H1 (cell line): Measurements from ENCODE around the gene WSCD2. TPM values are rescaled to one million over a fixed set of nuclear protein-coding genes. Genes with fewer than 3 reads are reported as not detected.

Experiments
- CTCF ChIA-PET: fragments of 300-600 bp; sonication (Branson Sonifier 250); formaldehyde crosslinking; loops from one replicate; lab custom pipeline; 2021; ENCODE audit not compliant: partially characterized antibody; lab: Charles Lee
- POLR2A ChIA-PET: fragments of 300-600 bp; sonication (Branson Sonifier 250); formaldehyde crosslinking; loops from one replicate; lab custom pipeline; 2021; ENCODE audit warnings: inconsistent platforms; ENCODE audit not compliant: partially characterized antibody; lab: Charles Lee
- DNase-seq, 2 experiments: peaks; one replicate each; pipeline versions ENCODE4 v3.0.0 to v3.0.0-alpha.2; 2010 to 2022; ENCODE audit warnings: low spot score in 2 of 2, low read depth in 1 of 2, mixed read lengths in 1 of 2
- FAIRE-seq: peaks from 2 replicates; lab custom pipeline; 2011; peaks lifted over from hg19 to GRCh38; lab: Jason Lieb, UNC
- H2AFZ ChIP-seq: 2 replicates; pipeline ENCODE4 v1.8.1; 2012; ENCODE audit warnings: low read length, inconsistent platforms
- H2AK5ac ChIP-seq: 2 replicates; pipeline ENCODE4 v1.6.1; 2013; ENCODE audit warnings: low read depth, low read length
- H2BK120ac ChIP-seq: replicated peaks from 2 replicates; pipeline ENCODE3; 2013; ENCODE audit warnings: low read depth, low read length, inconsistent platforms
- H2BK12ac ChIP-seq: 2 replicates; pipeline ENCODE4 v1.6.1; 2013; ENCODE audit warnings: low read depth, low read length
- H2BK15ac ChIP-seq: 2 replicates; pipeline ENCODE4 v1.6.1; 2013; ENCODE audit warnings: low read length
- H2BK20ac ChIP-seq: 2 replicates; pipeline ENCODE4 v1.6.1; 2013; ENCODE audit warnings: low read length
- H2BK5ac ChIP-seq: 2 replicates; pipeline ENCODE4 v1.6.1; 2013; ENCODE audit warnings: low read depth, low read length
- H3K14ac ChIP-seq: 2 replicates; pipeline ENCODE4 v1.6.1; 2013; ENCODE audit warnings: inconsistent platforms; ENCODE audit not compliant: insufficient read length
- H3K18ac ChIP-seq: 2 replicates; pipeline ENCODE4 v1.6.1; 2013; ENCODE audit warnings: low read length; ENCODE audit errors: extremely low read depth
- H3K23ac ChIP-seq: 2 replicates; pipeline ENCODE4 v1.6.1; 2013; ENCODE audit warnings: inconsistent platforms; ENCODE audit not compliant: insufficient read length
- H3K23me2 ChIP-seq: 2 replicates; pipeline ENCODE4 v1.6.1; 2013; ENCODE audit warnings: low read depth, low read length
- H3K27ac ChIP-seq: 2 replicates; pipeline ENCODE4 v1.6.1; 2011; ENCODE audit warnings: low read depth, low read length, inconsistent platforms
- H3K27me3 ChIP-seq, 4 experiments: replicated peaks in 1 of 4; 1 replicate in 1 of 4; 2 replicates in 3 of 4; pipeline versions ENCODE4 v1.6.1 to v1.8.1; 2011 to 2013; ENCODE audit warnings: low read length in 3 of 4, mild to moderate bottlenecking in 3 of 4, inconsistent platforms in 2 of 4, mixed read lengths in 2 of 4, moderate library complexity in 1 of 4; ENCODE audit not compliant: control insufficient read depth in 3 of 4, insufficient read depth in 3 of 4; ENCODE audit errors: extremely low read depth in 1 of 4
- H3K36me3 ChIP-seq, 4 experiments: 2 replicates each; pipeline versions ENCODE4 v1.6.1 to v1.8.1; 2011 to 2013; ENCODE audit warnings: mild to moderate bottlenecking in 4 of 4, low read length in 3 of 4, moderate library complexity in 2 of 4, control low read depth in 1 of 4, inconsistent platforms in 1 of 4; ENCODE audit not compliant: insufficient read depth in 4 of 4, control insufficient read depth in 2 of 4
- H3K4ac ChIP-seq: replicated peaks from 2 replicates; pipeline ENCODE3; 2013; ENCODE audit warnings: low read length, low read depth, mixed read lengths, inconsistent platforms; ENCODE audit not compliant: insufficient read length
- H3K4me1 ChIP-seq, 4 experiments: replicated peaks in 1 of 4; 1 replicate in 1 of 4; 2 replicates in 3 of 4; pipeline versions ENCODE4 v1.6.1 to v1.8.1; 2011 to 2013; ENCODE audit warnings: low read length in 3 of 4, inconsistent platforms in 2 of 4, mixed read lengths in 1 of 4; ENCODE audit not compliant: insufficient read depth in 4 of 4, control insufficient read depth in 3 of 4
- H3K4me2 ChIP-seq, 2 experiments: 2 replicates each; pipeline versions ENCODE4 v1.6.1 to v1.8.1; 2011 to 2013; ENCODE audit warnings: low read depth in 2 of 2, low read length in 2 of 2, control low read depth in 1 of 2, inconsistent platforms in 1 of 2, mild to moderate bottlenecking in 1 of 2; ENCODE audit not compliant: insufficient read depth in 1 of 2
- H3K4me3 ChIP-seq, 4 experiments: fragments of 200-600, 300-600 bp in 1 of 4; sonication (generic), shearing (Covaris generic), sonication (Bioruptor Twin) in 1 of 4; 2 replicates each; pipeline versions ENCODE4 v1.5.1 to v1.8.1; 2011 to 2016; ENCODE audit warnings: low read length in 4 of 4, low read depth in 3 of 4, control low read depth in 2 of 4, inconsistent platforms in 2 of 4, mild to moderate bottlenecking in 2 of 4, mixed read lengths in 1 of 4, moderate library complexity in 1 of 4; ENCODE audit not compliant: insufficient read depth in 2 of 4; ENCODE audit errors: extremely low read depth in 1 of 4
- H3K56ac ChIP-seq: replicated peaks from 2 replicates; pipeline ENCODE3; 2013; ENCODE audit warnings: low read depth, mild to moderate bottlenecking, mixed read lengths, low read length, inconsistent platforms; ENCODE audit not compliant: insufficient read length
- H3K79me1 ChIP-seq: 2 replicates; pipeline ENCODE4 v1.6.1; 2013; ENCODE audit warnings: low read depth, low read length, control low read depth
- H3K79me2 ChIP-seq, 2 experiments: 2 replicates each; pipeline versions ENCODE4 v1.6.1 to v1.8.1; 2012 to 2013; ENCODE audit warnings: low read length in 2 of 2, mild to moderate bottlenecking in 2 of 2, inconsistent platforms in 1 of 2; ENCODE audit not compliant: insufficient read depth in 2 of 2, control insufficient read depth in 1 of 2
- H3K9ac ChIP-seq, 4 experiments: replicated peaks in 1 of 4; 1 replicate in 1 of 4; 2 replicates in 3 of 4; pipeline versions ENCODE4 v1.6.1 to v1.8.1; 2011 to 2013; ENCODE audit warnings: low read depth in 3 of 4, low read length in 3 of 4, control low read depth in 2 of 4, mild to moderate bottlenecking in 2 of 4, moderate library complexity in 2 of 4, inconsistent platforms in 1 of 4; ENCODE audit errors: extremely low read depth in 1 of 4
- H3K9me3 ChIP-seq, 2 experiments: 2 replicates each; pipeline versions ENCODE4 v1.6.1 to v1.8.1; 2012 to 2013; ENCODE audit warnings: mild to moderate bottlenecking in 2 of 2, moderate library complexity in 2 of 2, control low read depth in 1 of 2, inconsistent platforms in 1 of 2, low read depth in 1 of 2, low read length in 1 of 2, mixed read lengths in 1 of 2; ENCODE audit not compliant: insufficient read depth in 2 of 2
- H4K20me1 ChIP-seq, 2 experiments: replicated peaks in 1 of 2; 2 replicates each; pipeline versions ENCODE3 to v1.8.1; 2011 to 2013; ENCODE audit warnings: inconsistent platforms in 2 of 2, low read length in 2 of 2, mild to moderate bottlenecking in 1 of 2; ENCODE audit not compliant: insufficient read depth in 2 of 2, control insufficient read depth in 1 of 2
- H4K5ac ChIP-seq: 2 replicates; pipeline ENCODE4 v1.6.1; 2013; ENCODE audit warnings: low read length, low read depth, mixed read lengths, inconsistent platforms; ENCODE audit not compliant: insufficient read length
- H4K8ac ChIP-seq: 2 replicates; pipeline ENCODE4 v1.8.0; 2013; ENCODE audit warnings: mild to moderate bottlenecking, moderate library complexity, low read length, inconsistent platforms; ENCODE audit not compliant: insufficient read depth; ENCODE audit errors: extremely low read depth
- H4K91ac ChIP-seq: replicated peaks from 2 replicates; pipeline ENCODE3; 2013; ENCODE audit warnings: low read length, mixed read lengths, inconsistent platforms; ENCODE audit not compliant: insufficient read length
- EZH2 ChIP-seq: fragments of 200-600 bp; sonication (generic); IDR thresholded peaks from 2 replicates; pipeline ENCODE4 v1.7.1; 2012; ENCODE audit warnings: low read depth, mild to moderate bottlenecking, moderate library complexity, low read length, inconsistent platforms; ENCODE audit not compliant: severe bottlenecking
- RFX5 ChIP-seq: IDR thresholded peaks from 2 replicates; pipeline ENCODE4 v1.6.1; 2011; ENCODE audit warnings: low read depth, low read length, improper control_type of control experiment, borderline replicate concordance
- ZNF274 ChIP-seq: IDR thresholded peaks from 2 replicates; pipeline ENCODE4 v1.7.0; 2012; ENCODE audit warnings: low read length, borderline replicate concordance; ENCODE audit errors: extremely low read depth
- WGBS, 2 experiments: shearing (Covaris generic) in 1 of 2; methylation state at CpG; one replicate each; pipeline versions ENCODE4 v1.1.6 to v1.1.7; 2013 to 2015; ENCODE audit warnings: low lambda C conversion rate in 2 of 2, mixed read lengths in 2 of 2, inconsistent platforms in 1 of 2, low coverage in 1 of 2, missing lambda C conversion rate in 1 of 2; ENCODE audit not compliant: insufficient replicate concordance in 2 of 2, insufficient coverage in 1 of 2, insufficient read length in 1 of 2; ENCODE audit errors: extremely low coverage in 1 of 2, missing lambda C conversion rate in 1 of 2; 5-methylcytosine and 5-hydroxymethylcytosine counted together
- polyA plus RNA-seq, 7 experiments: library from polyadenylated mRNA; depleted of rRNA in 3 of 7; stranded (reverse) in 5 of 7; unstranded in 2 of 7; fragments of >200 nt in 5 of 7; fragments of 200-250 nt in 2 of 7; gene quantifications; 1 replicate in 5 of 7; 2 replicates in 1 of 7; 4 replicates in 1 of 7; pipeline versions ENCODE4 v1.2.1 to v1.2.3, GENCODE V29; 2011 to 2013; ENCODE audit warnings: missing spikeins in 2 of 7, mixed read lengths in 2 of 7
- total RNA-seq: library from RNA; stranded (reverse); fragmentation: NEBNext Ultra II Directional; extraction: Animal tissue kit (Norgen Biotek cat#: 25700); gene quantifications from 2 replicates; pipeline ENCODE4 v1.2.1, GENCODE V29; 2021

WSCD2 gene
- total and polyA plus RNA-seq, 2 of the 8 experiments (the other 6 are each of a cell fraction or from before 2014, with no cell fraction given), result 1.3 to 2.2 TPM

DNA sequence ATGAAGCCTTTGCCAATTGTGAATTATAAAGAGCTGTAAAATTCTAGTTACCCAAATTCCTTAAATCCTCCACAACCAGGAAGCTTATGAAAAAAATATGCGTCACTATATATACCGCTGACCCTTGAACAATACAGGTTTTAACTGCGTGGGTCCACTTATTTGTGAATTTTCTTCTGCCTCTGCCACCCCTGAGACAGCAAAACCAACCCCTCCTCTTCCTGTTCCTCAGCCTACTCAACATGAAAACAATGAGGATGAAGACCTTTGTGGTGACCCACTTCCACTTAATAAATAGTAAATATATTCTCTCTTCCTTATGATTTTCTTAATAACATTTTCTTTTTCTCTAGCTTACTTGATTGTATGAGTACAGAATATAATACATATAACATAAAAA lies 167.9 kb downstream of the WSCD2 start:
- no peak overlapping the region for H3K23ac ChIP-seq
- 86% methylated on average over 3 of the region's 3 CpGs; no CpG with 5 or more reads in 1 of the 2 experiments for WGBS, 2 experiments
- no peak overlapping the region for H3K4me2 ChIP-seq
- no peaks in the 10 kb centered on the region for H3K9me3 ChIP-seq
- H4K20me1 ChIP-seq, result no peaks in the 10 kb centered on the region
- ChIA-PET CTCF (interaction anchor here (0.5 to 2.6 kb wide), 6 partner anchors 15 to 1307 kb away, joined by 3 to 11 read pairs (median 3); no protein-coding TSS in a partner anchor), POLR2A (no interaction called here)
- no peak overlapping the region for H4K91ac ChIP-seq
- no peak overlapping the region for H2BK120ac ChIP-seq
- H3K23me2 ChIP-seq, result no peaks in the 10 kb centered on the region
- H3K27me3 ChIP-seq, result no peaks in the 10 kb centered on the region
- no peak overlapping the region for H3K4ac ChIP-seq
- DNase-seq, result no peak
- H4K8ac ChIP-seq, result no peak overlapping the region
- no peak overlapping the region for H2AFZ ChIP-seq
- H3K27ac ChIP-seq, result no peak overlapping the region
- no peak overlapping the region for H3K4me3 ChIP-seq
- no peak overlapping the region for H2BK5ac ChIP-seq
- no peaks in the 10 kb centered on the region for H3K36me3 ChIP-seq
- no peak overlapping the region for H2BK15ac ChIP-seq
- FAIRE-seq, result no peak
- H3K56ac ChIP-seq, result no peak overlapping the region
- no peaks in the 10 kb centered on the region for H3K79me1 ChIP-seq
- H3K9ac ChIP-seq, result no peak overlapping the region
- no peak overlapping the region for H3K18ac ChIP-seq
- no peak overlapping the region for H3K14ac ChIP-seq
- peaks cover 0 to 4% (median under 1%) of the 10 kb centered on the region in 4 experiments; a peak in 2 of 7 replicates for H3K4me1 ChIP-seq
- no peak overlapping the region for H2BK20ac ChIP-seq
- no peak overlapping the region for H4K5ac ChIP-seq
- no peak overlapping the region for H2BK12ac ChIP-seq
- no peak overlapping the region for H2AK5ac ChIP-seq
- no peaks in the 10 kb centered on the region for H3K79me2 ChIP-seq
- no peak for TF ChIP-seq ZNF274
- TF ChIP-seq RFX5, result no peak
- no peak for TF ChIP-seq EZH2
